Measurements from ENCODE around the gene ITGB8. TPM values are rescaled to one million over a fixed set of nuclear protein-coding genes. Genes with fewer than 3 reads are reported as not detected.

Gene ITGB8
- total RNA-seq, 4 donors from 2014 or later, result 30.7 to 65.5 (median 57.5) TPM

GRCh38 chr7:20307901-20308300, 22.8 kb upstream of the ITGB8 start:
- Histone ChIP-seq H3K4me3 (no peak overlapping the region), H3K9me3 (no peaks in the 10 kb centered on the region), H3K36me3 (no peaks in the 10 kb centered on the region), H3K4me1 (no peaks in the 10 kb centered on the region), H3K27ac (no peak overlapping the region), H3K27me3 (no peaks in the 10 kb centered on the region)
- WGBS, result 65% methylated on average over 7 of the region's 7 CpGs
- DNase-seq (ENCODE audit: low spot score in 2 of 2), result no peak
- TF ChIP-seq POLR2AphosphoS5 (IDR thresholded peaks at IDR 0.05) (no peak), CTCF (IDR thresholded peaks at IDR 0.05) (no peak), POLR2A (IDR thresholded peaks at IDR 0.05) (no peak), EP300 (IDR thresholded peaks at IDR 0.05) (no peak)

GRCh38 chr7:20310301-20310700, 20.4 kb upstream of the ITGB8 start:
- Histone ChIP-seq H3K4me3 (no peak overlapping the region), H3K4me1 (no peaks in the 10 kb centered on the region), H3K27ac (no peak overlapping the region), H3K9me3 (no peaks in the 10 kb centered on the region), H3K36me3 (no peaks in the 10 kb centered on the region), H3K27me3 (no peaks in the 10 kb centered on the region)
- WGBS, result 95% methylated on average over 3 of the region's 3 CpGs
- TF ChIP-seq CTCF (IDR thresholded peaks at IDR 0.05), result no peak
- TF ChIP-seq POLR2A (IDR thresholded peaks at IDR 0.05), result no peak
- no peak for TF ChIP-seq POLR2AphosphoS5 (IDR thresholded peaks at IDR 0.05)
- no peak for TF ChIP-seq EP300 (IDR thresholded peaks at IDR 0.05)
- no peak for DNase-seq (ENCODE audit: low spot score in 2 of 2)

- H3K27me3 ChIP-seq, result no peaks in the 10 kb centered on the region
- DNase-seq (ENCODE audit: low spot score in 2 of 2), result no peak
- no peak overlapping the region for H3K4me3 ChIP-seq
- TF ChIP-seq POLR2AphosphoS5 (IDR thresholded peaks at IDR 0.05) (no peak), EP300 (IDR thresholded peaks at IDR 0.05) (no peak), CTCF (IDR thresholded peaks at IDR 0.05) (no peak), POLR2A (IDR thresholded peaks at IDR 0.05) (no peak)
- H3K4me1 ChIP-seq, result no peaks in the 10 kb centered on the region
- 64% methylated on average over 3 of the region's 3 CpGs for WGBS
- H3K36me3 ChIP-seq, result no peaks in the 10 kb centered on the region
- no peak overlapping the region for H3K27ac ChIP-seq
- no peaks in the 10 kb centered on the region for H3K9me3 ChIP-seq
Observed at GRCh38 chr7:20310963-20311742, 19.5 kb upstream of the ITGB8 start.

- no peak for DNase-seq (ENCODE audit: low spot score in 2 of 2)
- Histone ChIP-seq H3K9me3 (no peaks in the 10 kb centered on the region), H3K4me3 (no peak overlapping the region), H3K27me3 (no peaks in the 10 kb centered on the region), H3K27ac (no peak overlapping the region), H3K4me1 (no peaks in the 10 kb centered on the region), H3K36me3 (no peaks in the 10 kb centered on the region)
- TF ChIP-seq CTCF (IDR thresholded peaks at IDR 0.05) (no peak), POLR2A (IDR thresholded peaks at IDR 0.05) (no peak), EP300 (IDR thresholded peaks at IDR 0.05) (no peak), POLR2AphosphoS5 (IDR thresholded peaks at IDR 0.05) (no peak)
- 98% methylated on average over 2 of the region's 2 CpGs for WGBS
Observed at GRCh38 chr7:20311743-20312042, 19.0 kb upstream of the ITGB8 start.

GRCh38 chr7:20312562-20312961, 18.1 kb upstream of the ITGB8 start:
- H3K27me3 ChIP-seq, result no peaks in the 10 kb centered on the region
- no peaks in the 10 kb centered on the region for H3K4me1 ChIP-seq
- no peaks in the 10 kb centered on the region for H3K36me3 ChIP-seq
- no peak for DNase-seq (ENCODE audit: low spot score in 2 of 2)
- TF ChIP-seq POLR2A (IDR thresholded peaks at IDR 0.05) (no peak), EP300 (IDR thresholded peaks at IDR 0.05) (no peak), CTCF (IDR thresholded peaks at IDR 0.05) (no peak), POLR2AphosphoS5 (IDR thresholded peaks at IDR 0.05) (no peak)
- no peaks in the 10 kb centered on the region for H3K9me3 ChIP-seq
- H3K4me3 ChIP-seq, result no peak overlapping the region
- no peak overlapping the region for H3K27ac ChIP-seq
- 55% methylated on average over 2 of the region's 2 CpGs for WGBS

Data from suprapubic skin (tissue), 4 donors.